ENCODE data around the gene RBP4. TPM values are rescaled to one million over a fixed set of nuclear protein-coding genes. Genes with fewer than 3 reads are reported as not detected.

RBP4 gene
- total and polyA plus RNA-seq, 9 of the 15 experiments (the other 6 are each of a cell fraction or from before 2014, with no cell fraction given), result 0.91 TPM; not detected in 8

DNA sequence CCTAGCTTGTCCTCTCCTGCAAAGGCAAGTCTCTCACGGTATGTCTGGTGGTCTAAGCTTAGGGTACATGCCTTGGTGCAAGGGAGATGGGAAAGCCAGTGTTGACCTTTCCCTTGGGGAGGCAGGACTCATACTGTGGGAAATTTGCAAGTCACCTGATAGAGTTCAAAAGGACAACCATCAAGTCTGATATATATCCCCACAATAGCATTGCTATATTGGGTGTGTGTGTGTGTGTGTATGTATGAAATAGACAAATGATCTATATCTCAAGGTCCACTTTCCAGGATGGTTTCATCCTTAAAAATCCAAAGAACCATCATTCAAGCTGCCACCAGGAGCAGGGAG is 46.7 kb downstream of the RBP4 start:
- no peaks in the 10 kb centered on the region for H4K20me1 ChIP-seq (replicated peaks; ENCODE audit: control insufficient read depth, insufficient read depth, low read length)
- H3K27ac ChIP-seq (ENCODE audit: extremely low read depth, low read depth, low read length), result no peak overlapping the region
- H3K4me1 ChIP-seq (replicated peaks in 1 of 2; ENCODE audit: control insufficient read depth in 2 of 2, insufficient read depth in 2 of 2, low read length in 2 of 2), result peaks cover 0 to 11% of the 10 kb centered on the region in 2 experiments; a peak in 3 of 5 replicates
- intact Hi-C loops (cut with micrococcal nuclease), result loop anchor here (5.0 to 10.0 kb wide), 2 partner anchors 128 to 261 kb away; no protein-coding TSS in a partner anchor
- DNase-seq (ENCODE audit: extremely low read depth in 1 of 4, low spot score in 3 of 4), result peak in 1 of 4 experiments; percentile 3
- ChIA-PET POLR2A (interaction anchor here (1.2 to 1.7 kb wide), 2 partner anchors 12 to 14 kb away, joined by 4 to 5 read pairs; no protein-coding TSS in a partner anchor), CTCF (ENCODE audit: low intra/inter-chr PET ratio) (interaction anchor here (0.6 to 1.6 kb wide), 2 partner anchors 126 to 534 kb away, joined by 3 to 8 read pairs; no protein-coding TSS in a partner anchor)
- BruUV-seq (replicated peaks), result no TSS peak
- peak overlapping the region; percentile 64; the same call in 1 of the 2 replicates for H3K4me2 ChIP-seq (ENCODE audit: insufficient read depth, low read length)
- in situ Hi-C loops (cut with MboI), result no loop called here
- no peak overlapping the region for H3K9ac ChIP-seq (ENCODE audit: insufficient read depth in 1 of 2, low read depth in 2 of 2, low read length in 2 of 2)
- no peaks in the 10 kb centered on the region for H3K9me1 ChIP-seq (ENCODE audit: control insufficient read depth, insufficient read depth, low read length)
- H3K79me2 ChIP-seq (ENCODE audit: control insufficient read depth, insufficient read depth, low read length), result no peaks in the 10 kb centered on the region
- no peak for FAIRE-seq
- H3K4me3 ChIP-seq, result no peak overlapping the region
- H3K9me3 ChIP-seq (replicated peaks; ENCODE audit: control insufficient read depth, insufficient read depth, low read depth, low read length), result no peaks in the 10 kb centered on the region
- H3K36me3 ChIP-seq (ENCODE audit: control insufficient read depth, insufficient read depth, low read length), result no peaks in the 10 kb centered on the region; the same call in 2 of the 3 replicates
- 0% methylated on average over 1 of the region's 1 CpG for WGBS (ENCODE audit: insufficient coverage, low coverage, missing lambda C conversion rate)
- TF ChIP-seq ILK (tag; IDR thresholded peaks at IDR 0.05; ENCODE audit: borderline replicate concordance, low read depth) (no peak), SMARCC2 (IDR thresholded peaks at IDR 0.05; ENCODE audit: low read depth) (no peak), HDAC2 (IDR thresholded peaks at IDR 0.05) (no peak), ARID3B (CRISPR knock-in tag; IDR thresholded peaks at IDR 0.05; ENCODE audit: borderline replicate concordance) (no peak), ARHGAP35 (IDR thresholded peaks at IDR 0.05; ENCODE audit: partially characterized antibody) (no peak)
- ATAC-seq, result no peak
- H3K27me3 ChIP-seq (ENCODE audit: control insufficient read depth in 2 of 2, insufficient read depth in 2 of 2, low read length in 2 of 2), result peaks cover 0 to 2% of the 10 kb centered on the region in 2 experiments; a peak in 1 of 5 replicates
- peak overlapping the region; percentile 70 for H2AFZ ChIP-seq (ENCODE audit: low read depth, low read length)
